ENCODE data around the gene COL8A1.

COL8A1 gene

GRCh38 chr3:99777210-99777549 is 138.8 kb downstream of the COL8A1 start:
- H3K4me3 ChIP-seq (ENCODE audit: low read depth, low read length), result no peak overlapping the region
- in situ Hi-C loops (cut with HindIII; ENCODE audit: low sequenced_read_pairs), result no loop called here
- DNase-seq (ENCODE audit: low read depth), result no peak
- TF ChIP-seq CTCF (IDR thresholded peaks at IDR 0.05; ENCODE audit: low read depth, low read length, missing control alignments), result no peak

GRCh38 chr3:99777708-99778107 is 139.3 kb downstream of the COL8A1 start:
- in situ Hi-C loops (cut with HindIII; ENCODE audit: low sequenced_read_pairs), result no loop called here
- H3K4me3 ChIP-seq (ENCODE audit: low read depth, low read length), result no peak overlapping the region
- DNase-seq (ENCODE audit: low read depth), result no peak
- no peak for TF ChIP-seq CTCF (IDR thresholded peaks at IDR 0.05; ENCODE audit: low read depth, low read length, missing control alignments)

- H3K4me3 ChIP-seq (ENCODE audit: low read depth, low read length), result no peak overlapping the region
- no peak for TF ChIP-seq CTCF (IDR thresholded peaks at IDR 0.05; ENCODE audit: low read depth, low read length, missing control alignments)
- DNase-seq (ENCODE audit: low read depth), result peak; percentile 74
- in situ Hi-C loops (cut with HindIII; ENCODE audit: low sequenced_read_pairs), result no loop called here
Measured at GRCh38 chr3:99780749-99781148, 142.4 kb downstream of the COL8A1 start.

GRCh38 chr3:99781761-99782160 is 143.4 kb downstream of the COL8A1 start:
- no peak overlapping the region for H3K4me3 ChIP-seq (ENCODE audit: low read depth, low read length)
- no peak for DNase-seq (ENCODE audit: low read depth)
- in situ Hi-C loops (cut with HindIII; ENCODE audit: low sequenced_read_pairs), result no loop called here
- TF ChIP-seq CTCF (IDR thresholded peaks at IDR 0.05; ENCODE audit: low read depth, low read length, missing control alignments), result no peak

- H3K4me3 ChIP-seq (ENCODE audit: low read depth, low read length), result no peak overlapping the region
- DNase-seq (ENCODE audit: low read depth), result peak; percentile 91
- no peak for TF ChIP-seq CTCF (IDR thresholded peaks at IDR 0.05; ENCODE audit: low read depth, low read length, missing control alignments)
- in situ Hi-C loops (cut with HindIII; ENCODE audit: low sequenced_read_pairs), result no loop called here
Measured at GRCh38 chr3:99783011-99783573, 144.7 kb downstream of the COL8A1 start.

- TF ChIP-seq CTCF (IDR thresholded peaks at IDR 0.05; ENCODE audit: low read depth, low read length, missing control alignments), result peak; percentile 81
- in situ Hi-C loops (cut with HindIII; ENCODE audit: low sequenced_read_pairs), result no loop called here
- peak; percentile 53 for DNase-seq (ENCODE audit: low read depth)
- H3K4me3 ChIP-seq (ENCODE audit: low read depth, low read length), result no peak overlapping the region
Measured at GRCh38 chr3:99789011-99789721, 150.8 kb downstream of the COL8A1 start.
